Measurements from ENCODE around the gene AGFG2.
"Not testable (repeated sequence)": the region's sequence is repeated elsewhere in the genome, so short reads cannot be mapped to it uniquely, and the experiment has no call there.

The AGFG2 gene, protein sequence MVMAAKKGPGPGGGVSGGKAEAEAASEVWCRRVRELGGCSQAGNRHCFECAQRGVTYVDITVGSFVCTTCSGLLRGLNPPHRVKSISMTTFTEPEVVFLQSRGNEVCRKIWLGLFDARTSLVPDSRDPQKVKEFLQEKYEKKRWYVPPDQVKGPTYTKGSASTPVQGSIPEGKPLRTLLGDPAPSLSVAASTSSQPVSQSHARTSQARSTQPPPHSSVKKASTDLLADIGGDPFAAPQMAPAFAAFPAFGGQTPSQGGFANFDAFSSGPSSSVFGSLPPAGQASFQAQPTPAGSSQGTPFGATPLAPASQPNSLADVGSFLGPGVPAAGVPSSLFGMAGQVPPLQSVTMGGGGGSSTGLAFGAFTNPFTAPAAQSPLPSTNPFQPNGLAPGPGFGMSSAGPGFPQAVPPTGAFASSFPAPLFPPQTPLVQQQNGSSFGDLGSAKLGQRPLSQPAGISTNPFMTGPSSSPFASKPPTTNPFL

DNA sequence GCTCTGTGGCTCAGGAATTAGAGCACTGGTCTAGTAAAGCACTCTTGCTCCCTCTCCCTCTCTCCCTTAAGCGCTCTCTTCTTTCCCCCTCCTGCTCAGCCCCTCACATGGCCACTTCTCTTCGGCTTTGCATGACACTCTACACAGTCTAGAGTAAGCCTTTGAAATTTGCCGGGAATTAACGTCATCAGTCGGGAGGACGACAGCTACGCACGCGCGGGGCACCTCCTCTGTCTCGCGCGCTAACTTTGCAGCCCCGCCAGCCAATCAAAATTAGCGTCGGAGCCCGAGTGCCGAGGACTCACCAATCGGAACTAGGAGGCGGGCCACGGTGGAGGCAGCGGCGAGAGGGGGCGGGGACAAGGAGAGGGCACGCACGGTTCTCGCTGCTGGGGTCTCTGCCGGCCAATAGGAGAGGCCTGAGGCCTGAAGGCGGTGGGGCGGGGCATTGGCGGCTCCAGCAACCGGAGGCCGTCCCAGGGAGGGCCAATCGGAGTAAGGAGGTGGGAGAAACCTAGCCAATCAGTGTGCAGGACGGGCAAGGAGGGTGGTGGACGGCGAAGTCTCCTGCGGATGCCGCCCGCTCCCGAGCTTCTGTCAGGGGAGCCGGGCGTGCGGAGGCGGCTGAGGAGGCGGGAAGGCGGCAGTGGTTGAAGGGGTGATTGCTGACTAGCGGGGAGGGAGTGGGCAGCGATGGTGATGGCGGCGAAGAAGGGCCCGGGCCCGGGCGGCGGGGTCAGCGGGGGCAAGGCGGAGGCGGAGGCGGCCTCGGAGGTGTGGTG is at the start of gene AGFG2:
AGFG2 (plus strand) TSS at position 550 of the 782 bp plus-strand sequence; CDS start at position 694, 144 bp downstream.
- peak within 1 kb of the TSS; percentile 67 for H3K4me3 ChIP-seq (ENCODE audit: low read depth, low read length)

DNA sequence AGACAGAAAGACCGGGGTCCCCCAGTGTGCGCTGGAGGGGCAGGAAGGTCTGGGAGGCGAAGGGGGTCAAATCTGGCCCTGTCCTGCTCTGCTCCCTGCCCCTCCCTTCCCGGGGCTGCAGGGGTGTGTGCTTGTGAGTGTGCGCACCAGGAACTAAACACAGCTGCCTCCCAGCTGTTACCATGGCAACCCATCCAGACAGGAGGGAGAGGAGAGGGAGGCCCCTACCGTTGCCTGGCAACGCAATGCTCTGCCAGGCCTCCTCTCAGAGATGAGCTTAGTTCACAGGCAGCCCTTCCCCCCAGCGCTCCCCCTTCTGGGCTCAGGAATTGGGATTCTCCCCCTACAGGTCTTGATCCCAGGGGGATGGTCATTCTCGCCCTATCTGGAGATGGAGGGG is 49.2 kb upstream of the AGFG2 start:
- H3K4me3 ChIP-seq (ENCODE audit: low read depth, low read length) = no peak overlapping the region

DNA sequence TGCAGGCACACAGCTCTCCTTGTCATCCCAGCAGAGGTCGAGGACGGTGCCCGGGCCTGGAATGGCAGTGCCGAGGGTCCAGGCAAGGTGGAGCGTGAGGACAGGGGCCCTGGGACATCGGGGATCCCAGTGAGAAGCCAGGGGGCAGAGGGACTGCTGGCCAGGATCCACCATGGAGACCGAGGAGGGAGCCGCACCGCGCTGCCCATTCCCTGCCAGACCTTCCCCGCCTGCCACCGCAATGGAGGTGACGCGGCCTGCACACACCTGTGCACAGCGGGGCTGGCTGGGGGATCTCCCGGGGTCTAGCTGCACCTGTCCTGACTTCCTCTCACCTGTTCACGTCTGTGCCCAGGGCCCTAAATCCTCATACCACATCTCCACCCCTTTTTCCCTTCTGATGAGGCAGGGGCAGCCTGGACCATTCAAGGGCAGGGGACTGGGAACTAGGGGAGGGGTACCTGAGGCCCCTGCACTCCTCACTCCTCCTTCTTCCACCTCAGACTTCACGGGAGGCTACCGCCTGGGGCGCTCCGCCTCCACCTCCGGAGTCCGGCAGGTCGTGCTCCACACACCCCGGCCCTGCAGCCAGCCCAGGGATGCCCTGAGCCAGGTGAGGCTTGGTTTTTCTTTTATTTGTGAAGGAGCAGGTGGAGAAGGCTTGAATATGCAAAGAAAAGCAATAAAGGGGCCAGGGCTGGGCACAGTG is 48.4 kb upstream of the AGFG2 start:
- no peak overlapping the region for H3K4me3 ChIP-seq (ENCODE audit: low read depth, low read length)

DNA sequence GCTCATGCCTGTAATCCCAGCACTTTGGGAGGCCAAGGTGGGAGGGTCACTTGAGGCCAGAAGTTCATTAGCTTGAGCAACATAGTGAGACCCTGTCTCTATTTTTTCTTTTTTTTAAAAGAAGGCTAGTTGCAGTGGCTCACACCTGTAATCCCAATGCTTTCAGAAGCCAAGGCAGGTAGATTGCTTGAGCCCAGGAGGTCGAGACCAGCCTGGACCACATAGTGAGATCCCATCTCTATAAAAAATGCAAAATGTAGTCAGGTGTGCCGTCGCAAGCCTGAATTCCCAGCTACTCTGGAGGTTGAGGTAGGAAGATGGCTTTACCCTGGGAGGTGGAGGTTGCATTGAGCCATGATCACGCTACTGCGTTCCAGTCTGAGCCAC is 47.8 kb upstream of the AGFG2 start:
- no peak overlapping the region for H3K4me3 ChIP-seq (ENCODE audit: low read depth, low read length)

DNA sequence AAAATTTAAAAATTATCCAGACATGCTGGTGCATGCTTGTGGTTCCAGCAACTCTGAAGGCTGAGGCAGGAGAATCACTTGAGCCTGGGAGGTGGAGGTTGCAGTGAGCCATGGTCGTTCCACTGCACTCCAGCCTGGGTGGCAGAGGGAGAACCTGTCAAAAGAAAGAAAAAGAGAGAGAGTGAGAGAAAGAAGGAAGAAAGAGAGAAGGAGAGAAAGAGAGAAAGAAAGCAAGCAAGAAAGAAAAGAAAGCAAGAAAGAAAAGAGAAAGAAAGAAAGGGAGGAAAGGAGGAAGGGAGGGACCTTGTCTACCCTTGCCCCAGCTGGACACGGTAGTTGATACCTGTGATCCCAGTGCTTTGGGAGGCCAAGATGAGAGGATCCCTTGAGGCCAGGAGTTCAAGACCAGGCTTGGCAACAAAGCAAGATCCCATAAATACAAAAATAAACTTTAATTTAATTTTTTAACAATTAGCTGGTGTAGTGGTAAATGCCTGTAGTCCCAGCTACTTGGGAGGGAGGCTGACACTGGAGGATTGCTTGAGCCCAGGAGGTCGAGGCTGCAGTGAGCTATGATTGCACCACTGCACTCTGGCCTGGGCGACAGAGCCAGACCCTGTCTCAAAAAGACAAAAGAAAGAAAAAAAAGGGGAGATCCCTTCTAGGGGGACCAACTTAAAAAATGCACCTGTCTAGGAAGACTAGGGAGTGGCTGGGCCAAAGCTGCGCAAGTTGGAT is 46.1 kb upstream of the AGFG2 start:
- peak overlapping the region; percentile 25 for H3K4me3 ChIP-seq (ENCODE audit: low read depth, low read length)

DNA sequence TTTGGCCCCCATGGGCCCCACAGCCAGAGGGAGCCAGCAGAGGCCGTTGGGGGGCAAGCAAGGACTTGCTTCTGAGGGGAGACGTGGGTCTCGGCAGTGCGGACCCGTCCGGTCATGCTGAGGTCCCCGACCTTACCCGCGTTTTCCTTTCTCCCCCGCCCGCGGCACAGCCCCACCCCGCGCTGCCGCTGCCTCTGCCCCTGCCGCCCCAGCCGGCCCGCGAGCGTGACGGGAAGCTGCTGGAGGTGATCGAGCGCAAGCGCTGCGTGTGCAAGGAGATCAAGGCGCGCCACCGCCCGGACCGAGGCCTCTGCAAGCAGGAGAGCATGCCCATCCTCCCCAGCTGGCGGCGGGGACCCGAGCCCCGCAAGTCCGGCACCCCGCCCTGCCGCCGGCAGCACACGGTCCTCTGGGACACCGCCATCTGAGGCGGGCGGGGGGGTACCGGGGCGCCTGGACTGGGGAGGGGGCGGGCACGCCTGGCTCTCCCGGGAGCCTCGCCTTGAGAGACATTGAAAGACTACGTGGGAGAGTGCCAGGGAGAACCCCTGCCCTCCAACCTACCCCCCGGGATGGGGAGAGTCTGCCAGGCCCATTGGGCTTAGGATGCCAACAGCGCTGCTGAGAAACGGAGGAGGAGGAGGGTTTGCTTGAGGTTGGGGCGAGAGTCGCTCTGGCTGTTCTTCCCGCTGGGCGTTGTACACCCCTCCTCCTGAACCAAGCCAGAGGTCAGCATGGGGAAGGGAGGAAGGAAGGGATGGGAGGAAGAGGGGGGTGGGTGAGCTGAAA is 45.3 kb upstream of the AGFG2 start:
- peak overlapping the region; percentile 25 for H3K4me3 ChIP-seq (ENCODE audit: low read depth, low read length)

DNA sequence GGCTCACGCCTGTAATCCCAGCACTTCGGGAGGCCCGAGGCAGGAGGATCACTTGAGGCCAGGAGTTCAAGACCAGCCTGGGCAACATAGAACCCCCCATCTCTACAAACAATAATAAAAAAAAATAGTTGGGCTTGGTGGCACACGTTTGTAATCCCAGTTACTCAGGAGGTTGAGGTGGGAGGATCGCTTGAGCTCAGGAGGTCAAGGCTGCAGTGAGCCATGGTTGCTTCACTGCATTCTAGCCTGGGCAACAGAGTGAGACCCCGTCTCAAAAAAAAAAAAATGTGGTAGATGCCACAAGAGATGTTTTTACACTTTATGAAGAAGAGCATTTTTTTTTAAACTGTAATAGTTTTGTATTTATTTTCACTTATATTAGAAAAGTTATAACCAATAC is 42.5 kb upstream of the AGFG2 start:
- H3K4me3 ChIP-seq (ENCODE audit: low read depth, low read length) = no peak overlapping the region

DNA sequence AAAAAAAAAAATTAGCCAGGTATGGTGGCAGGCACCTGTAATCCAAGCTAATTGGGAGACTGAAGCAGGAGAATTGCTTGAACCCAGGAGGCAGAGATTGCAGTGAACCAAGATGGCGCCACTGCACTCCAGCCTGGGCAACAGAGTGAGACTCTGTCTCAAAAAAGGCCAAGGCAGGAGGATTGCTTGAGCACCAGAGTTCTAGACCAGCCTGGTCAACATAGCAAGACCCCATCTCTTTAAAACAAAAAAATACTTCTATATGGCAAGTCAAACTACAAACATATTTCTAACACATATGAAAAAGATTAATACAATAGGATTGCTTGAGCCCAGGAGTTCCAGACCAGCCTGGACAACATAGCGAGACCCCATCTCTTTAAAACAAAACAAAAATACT is 38.3 kb upstream of the AGFG2 start:
- not testable (repeated sequence) for H3K4me3 ChIP-seq (ENCODE audit: low read depth, low read length)

DNA sequence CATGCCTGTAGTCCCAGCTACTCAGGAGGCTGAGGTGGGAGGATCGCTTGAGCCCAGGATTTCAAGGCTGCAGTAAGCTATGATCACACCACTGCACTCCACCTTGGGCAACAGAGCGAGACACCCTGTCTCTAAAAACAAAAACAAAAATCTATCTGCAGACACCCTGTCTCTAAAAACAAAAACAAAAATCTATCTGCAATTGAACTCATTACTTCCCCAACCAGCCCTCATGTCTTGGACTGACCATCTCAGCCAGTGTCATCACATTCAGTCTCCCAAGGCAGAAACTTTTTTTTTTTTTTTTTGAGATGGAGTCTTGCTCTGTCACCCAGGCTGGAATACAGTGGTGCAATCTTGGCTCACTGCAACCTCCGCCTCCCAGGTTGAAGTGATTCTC is 35.0 kb upstream of the AGFG2 start:
- H3K4me3 ChIP-seq (ENCODE audit: low read depth, low read length) = not testable (repeated sequence)

DNA sequence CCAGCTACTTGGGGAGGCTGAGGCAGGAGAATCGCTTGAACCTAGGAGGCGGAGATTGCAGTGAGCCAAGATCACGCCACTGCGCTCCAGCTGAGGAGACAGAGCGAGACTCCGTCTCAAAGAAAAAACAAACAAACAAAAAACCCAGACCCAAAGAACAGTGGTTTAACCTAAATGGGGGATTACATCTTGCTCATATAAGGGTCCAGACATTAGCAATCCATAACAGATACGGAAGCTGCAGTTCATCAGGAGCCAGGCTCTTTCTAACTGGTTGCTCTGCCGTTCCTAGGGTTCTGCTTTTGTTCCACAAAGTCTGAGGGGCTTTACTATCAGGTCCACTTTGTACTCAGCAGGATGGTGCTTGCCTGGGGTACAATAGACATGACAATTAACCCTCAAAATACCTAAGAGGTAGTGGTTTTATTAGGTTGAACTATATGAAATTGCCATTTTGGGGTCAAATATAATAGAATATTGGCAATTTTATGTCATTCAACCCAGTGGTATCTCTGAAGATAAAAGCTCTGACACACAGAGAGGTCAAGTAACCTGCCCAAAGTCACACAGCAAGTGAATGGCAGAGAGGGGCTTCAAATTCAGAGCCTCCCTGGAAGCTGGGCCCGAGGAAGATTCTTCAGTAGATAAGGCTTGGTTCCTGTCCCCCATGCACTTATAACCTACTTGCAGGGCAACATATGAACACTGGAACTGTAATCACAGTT is 34.0 kb upstream of the AGFG2 start:
- H3K4me3 ChIP-seq (ENCODE audit: low read depth, low read length) = no peak overlapping the region

DNA sequence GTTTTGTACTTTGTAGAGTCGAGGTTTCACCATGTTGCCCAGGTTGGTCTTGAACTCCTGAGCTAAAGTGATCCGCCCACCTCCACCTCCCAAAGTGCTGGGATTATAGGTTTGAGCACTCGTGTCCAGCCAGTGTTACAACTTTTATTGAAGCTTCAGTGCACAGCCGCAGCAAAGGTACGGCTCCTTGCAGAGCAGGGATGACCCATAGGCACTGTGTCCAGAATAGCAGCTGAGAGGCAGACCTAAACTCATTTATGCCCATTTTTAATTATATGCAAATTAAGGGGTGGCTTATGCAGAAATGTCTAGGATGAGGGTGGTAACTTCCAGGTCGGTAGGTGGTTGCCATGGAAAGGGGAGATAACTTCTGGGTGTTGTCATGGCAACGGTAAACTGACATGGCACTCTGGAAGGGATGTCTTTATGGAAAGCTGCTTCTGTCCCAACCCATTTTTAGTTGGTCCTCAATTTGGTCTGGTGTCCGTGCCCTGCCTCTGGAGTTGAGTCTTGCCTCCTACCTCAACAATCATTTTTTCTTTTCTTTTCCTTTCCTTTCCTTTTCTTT is 32.6 kb upstream of the AGFG2 start:
- no peak overlapping the region for H3K4me3 ChIP-seq (ENCODE audit: low read depth, low read length)

DNA sequence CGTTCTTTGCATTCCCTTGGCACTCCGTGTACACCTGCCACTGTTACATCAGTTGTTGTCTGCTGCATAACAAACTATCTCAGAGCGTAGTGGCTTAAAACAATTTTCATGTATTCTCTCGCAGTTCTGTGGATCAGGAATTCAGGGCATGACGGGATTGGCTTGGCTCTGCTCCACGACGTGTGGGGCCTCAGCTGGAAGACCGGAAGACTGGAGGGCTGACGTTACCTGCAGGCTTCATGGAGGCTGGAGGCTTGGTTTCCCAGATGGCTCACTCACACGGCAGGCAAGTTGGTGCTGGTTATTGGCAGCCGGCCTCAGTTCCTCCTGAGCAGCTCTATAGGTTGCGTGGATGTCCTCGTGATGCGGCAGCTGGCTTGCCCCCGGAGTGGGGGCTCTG is 29.8 kb upstream of the AGFG2 start:
- H3K4me3 ChIP-seq (ENCODE audit: low read depth, low read length) = no peak overlapping the region

DNA sequence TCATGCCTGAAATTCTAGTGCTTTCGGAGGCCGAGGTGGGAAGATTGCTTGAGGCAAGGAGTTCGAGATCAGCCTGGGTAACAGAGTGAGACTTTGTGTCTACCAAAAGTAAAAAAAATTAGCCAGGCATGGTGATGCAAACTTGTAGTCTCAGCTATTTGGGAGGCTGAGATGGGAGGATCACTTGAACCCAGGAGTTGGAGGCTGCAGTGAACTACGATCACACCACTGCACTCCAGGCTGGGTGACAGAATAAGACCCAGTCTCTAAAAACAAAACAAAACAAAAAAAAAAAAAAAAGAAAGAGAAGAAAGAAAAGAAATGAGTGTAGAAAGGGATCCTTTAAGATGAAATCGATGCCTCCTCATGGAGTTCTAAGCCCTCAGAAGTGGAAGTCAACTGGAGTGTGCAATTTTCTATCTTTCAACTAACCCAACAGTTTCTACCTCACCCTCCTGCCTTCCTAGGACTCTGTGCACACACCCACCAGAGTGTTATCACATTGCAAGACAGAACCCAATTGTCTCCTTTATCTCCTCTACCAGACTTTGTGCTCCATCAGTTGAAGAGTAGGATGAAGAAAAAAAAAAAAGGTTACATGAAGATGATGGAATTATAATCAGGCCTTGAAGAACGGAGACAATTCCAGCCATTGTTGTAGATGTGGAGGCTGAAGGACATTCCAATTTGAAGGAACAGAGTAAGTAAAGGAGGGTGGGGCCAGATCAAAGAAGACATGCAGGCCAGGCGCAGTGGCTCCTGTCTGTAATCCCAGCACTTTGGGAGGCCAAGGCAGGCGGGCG is 28.4 kb upstream of the AGFG2 start:
- H3K4me3 ChIP-seq (ENCODE audit: low read depth, low read length) = no peak overlapping the region

DNA sequence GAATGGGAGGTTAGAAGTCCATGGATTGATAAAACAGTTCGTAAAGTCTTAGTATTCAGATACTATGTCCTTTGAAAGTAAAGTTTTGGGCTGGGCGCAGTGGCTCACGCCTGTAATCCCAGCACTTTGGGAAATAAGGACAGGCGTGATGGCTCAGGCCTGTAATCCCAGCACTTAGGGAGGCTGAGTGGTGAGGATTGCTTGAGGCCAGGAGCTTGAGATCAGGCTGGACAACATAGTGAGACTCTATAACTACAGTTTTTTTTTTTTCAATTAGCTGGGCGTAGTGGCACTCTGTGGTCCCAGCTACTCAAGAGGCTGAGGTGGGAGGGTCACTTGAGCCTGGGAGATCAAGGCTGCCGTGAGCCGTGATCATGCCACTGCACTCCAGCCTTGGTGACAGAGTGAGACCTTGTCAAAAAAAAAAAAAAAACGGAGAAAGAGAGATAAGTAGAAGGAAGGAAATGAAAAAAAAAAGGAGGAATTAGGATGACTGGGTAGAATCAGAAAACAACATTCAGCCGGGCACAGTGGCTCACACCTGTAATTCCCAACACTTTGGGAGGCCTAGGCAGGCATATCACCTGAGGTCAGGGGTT is 25.7 kb upstream of the AGFG2 start:
- no peak overlapping the region for H3K4me3 ChIP-seq (ENCODE audit: low read depth, low read length)

DNA sequence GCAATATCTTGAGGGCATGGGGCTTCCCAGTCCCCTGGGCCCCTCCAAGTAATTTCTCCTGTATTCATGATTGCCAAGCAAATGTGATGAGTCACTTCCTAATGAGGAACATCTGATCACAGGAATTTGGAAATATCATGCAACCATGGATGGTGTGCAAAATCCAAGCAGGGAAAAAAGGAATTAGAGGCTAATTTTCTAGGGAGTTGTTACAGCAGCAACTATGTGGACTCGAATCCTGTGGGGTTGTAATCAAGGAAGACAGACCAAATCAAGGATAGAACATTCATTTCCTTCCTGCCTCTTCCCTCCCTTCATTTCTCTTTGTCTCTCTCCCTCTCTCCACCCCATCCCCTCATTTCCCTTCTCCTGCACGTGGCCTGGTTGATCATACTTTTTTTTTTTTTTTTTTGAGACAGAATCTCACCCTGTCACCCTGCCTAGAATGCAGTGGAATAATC is 23.9 kb upstream of the AGFG2 start:
- H3K4me3 ChIP-seq (ENCODE audit: low read depth, low read length) = no peak overlapping the region

DNA sequence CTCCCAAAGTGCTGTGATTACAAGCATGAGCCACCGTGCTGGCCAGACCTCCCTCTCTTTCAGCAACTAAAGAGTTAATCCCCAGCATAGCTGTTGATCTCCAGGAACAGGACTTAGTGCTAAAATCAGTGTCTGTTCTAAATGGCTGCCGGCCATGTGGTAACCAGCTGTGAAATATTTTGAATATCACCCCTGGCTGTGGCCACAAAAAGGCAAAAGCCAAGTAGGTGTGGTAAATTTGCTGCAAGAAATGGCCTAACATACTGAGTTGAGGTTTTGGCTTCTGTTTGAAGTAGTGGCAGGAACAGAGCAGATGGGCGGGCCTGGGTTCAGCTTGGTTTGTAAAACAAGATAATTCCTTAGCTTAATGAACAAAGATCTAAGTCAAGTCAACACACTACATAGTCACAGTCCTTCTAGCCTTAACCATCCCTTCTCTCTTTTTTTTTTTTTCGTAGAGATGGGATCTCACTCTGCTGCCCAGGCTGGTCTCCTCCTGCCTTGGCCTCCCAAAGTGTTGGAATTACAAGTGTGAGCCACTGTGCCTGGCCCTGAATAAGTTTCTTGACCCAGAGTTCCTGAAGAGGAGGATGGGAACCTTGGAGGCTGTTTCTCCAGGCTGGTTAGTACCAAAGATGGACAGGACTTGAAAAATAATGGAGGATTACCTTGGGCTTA is 22.7 kb upstream of the AGFG2 start:
- no peak overlapping the region for H3K4me3 ChIP-seq (ENCODE audit: low read depth, low read length)

DNA sequence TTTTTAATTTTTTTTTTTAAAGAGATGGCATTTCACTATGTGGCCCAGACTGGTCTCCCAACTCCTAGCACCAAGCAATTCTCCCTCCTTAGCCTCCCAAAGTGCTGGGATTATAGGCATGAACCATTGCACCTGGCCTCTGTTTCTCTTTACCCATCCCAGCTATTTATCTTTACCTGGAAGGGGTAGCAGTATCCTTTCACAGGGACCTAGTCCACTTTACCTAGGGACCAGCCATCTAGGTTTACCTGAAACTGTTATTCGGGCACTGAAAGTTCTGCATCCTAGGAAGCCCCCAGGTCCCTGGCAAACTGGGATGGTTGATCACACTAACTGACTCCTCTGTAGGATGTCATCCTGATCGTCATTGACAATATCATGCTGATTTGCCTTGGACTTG is 21.7 kb upstream of the AGFG2 start:
- H3K4me3 ChIP-seq (ENCODE audit: low read depth, low read length) = no peak overlapping the region

Data from iPS-11a (cell line).